Endothelial cell of umbilical vein (primary cell): ENCODE data around the gene CDC42BPG. TPM values are rescaled to one million over a fixed set of nuclear protein-coding genes. Genes with fewer than 3 reads are reported as not detected.

Source experiments
- BruUV-seq: library from RNA; stranded (reverse); fragments of 400-500 nt; replicated peaks from 2 replicates; lab custom pipeline; 2021; lab: Mats Ljungman, UMichigan
- CTCF ChIA-PET: fragments of 300-600, 350-600 bp; sonication (Branson Sonifier 250); formaldehyde crosslinking; loops from one replicate; lab custom pipeline; 2021; ENCODE audit warnings: antibody characterized with exemption, inconsistent platforms; lab: Charles Lee
- POLR2A ChIA-PET: fragments of 300-600, 350-600 bp; sonication (Branson Sonifier 250); formaldehyde crosslinking; loops from one replicate; lab custom pipeline; 2021; ENCODE audit warnings: antibody characterized with exemption, inconsistent platforms; lab: Charles Lee
- DNase-seq: peaks from one replicate; pipeline ENCODE4 v3.0.0-alpha.2; 2011; ENCODE audit warnings: low read depth, low spot score
- FAIRE-seq: peaks from 2 replicates; lab custom pipeline; 2011; peaks lifted over from hg19 to GRCh38; lab: Jason Lieb, UNC
- H2AFZ ChIP-seq: 2 replicates; pipeline ENCODE4 v1.6.0; 2012; ENCODE audit warnings: low read depth, low read length, control low read depth, inconsistent platforms
- H3K27ac ChIP-seq: 2 replicates; pipeline ENCODE4 v1.5.1; 2011; ENCODE audit warnings: low read depth, mild to moderate bottlenecking, control low read depth, low read length, moderate library complexity; ENCODE audit not compliant: insufficient read depth
- H3K27me3 ChIP-seq, 2 experiments: 2 replicates each; pipeline versions ENCODE4 v1.6.0 to v1.6.1; 2011; ENCODE audit warnings: low read length in 2 of 2, mixed read lengths in 1 of 2; ENCODE audit not compliant: control insufficient read depth in 2 of 2, insufficient read depth in 2 of 2
- H3K36me3 ChIP-seq, 2 experiments: 2 replicates in 1 of 2; 3 replicates in 1 of 2; pipeline ENCODE4 v1.5.1; 2011; ENCODE audit warnings: low read length in 2 of 2, mild to moderate bottlenecking in 1 of 2, moderate library complexity in 1 of 2; ENCODE audit not compliant: control insufficient read depth in 2 of 2, insufficient read depth in 2 of 2; ENCODE audit errors: extremely low read depth in 1 of 2
- H3K4me1 ChIP-seq: 3 replicates; pipeline ENCODE4 v1.5.1; 2011; ENCODE audit warnings: mild to moderate bottlenecking, low read length; ENCODE audit not compliant: control insufficient read depth, insufficient read depth; ENCODE audit errors: extremely low read depth
- H3K4me2 ChIP-seq: 2 replicates; pipeline ENCODE4 v1.6.1; 2011; ENCODE audit warnings: low read length, control low read depth, mixed read lengths; ENCODE audit not compliant: insufficient read depth
- H3K4me3 ChIP-seq, 3 experiments: fragments of 200-600 bp in 1 of 3; sonication (generic), shearing (Covaris generic) in 1 of 3; replicated peaks in 1 of 3; 2 replicates each; pipeline ENCODE4 v1.5.1; 2011 to 2016; ENCODE audit warnings: control low read depth in 3 of 3, low read length in 3 of 3, mild to moderate bottlenecking in 2 of 3, inconsistent platforms in 1 of 3, low read depth in 1 of 3, moderate library complexity in 1 of 3; ENCODE audit not compliant: insufficient read depth in 1 of 3
- H3K79me2 ChIP-seq: 2 replicates; pipeline ENCODE4 v1.6.0; 2012; ENCODE audit warnings: low read length, inconsistent platforms; ENCODE audit not compliant: control insufficient read depth, insufficient read depth
- H3K9ac ChIP-seq: replicated peaks from 2 replicates; pipeline ENCODE3; 2011; ENCODE audit warnings: low read length, control low read depth; ENCODE audit not compliant: insufficient read depth; ENCODE audit errors: extremely low read depth
- H3K9me1 ChIP-seq: replicated peaks from 3 replicates; pipeline ENCODE4 v1.6.0; 2011; ENCODE audit warnings: mild to moderate bottlenecking, low read length; ENCODE audit not compliant: control insufficient read depth, insufficient read depth; ENCODE audit errors: extremely low read depth
- H3K9me3 ChIP-seq: replicated peaks from 2 replicates; pipeline ENCODE4 v1.5.1; 2012; ENCODE audit warnings: low read length, inconsistent platforms; ENCODE audit not compliant: control insufficient read depth, insufficient read depth
- H4K20me1 ChIP-seq: replicated peaks from 2 replicates; pipeline ENCODE3; 2011; ENCODE audit warnings: mild to moderate bottlenecking, low read length; ENCODE audit not compliant: control insufficient read depth, insufficient read depth; ENCODE audit errors: extremely low read depth
- CTCF ChIP-seq, 2 donors: IDR thresholded peaks; 1 replicate in 1 of 2; 2 replicates in 1 of 2; pipeline ENCODE4 v1.5.1; 2011; ENCODE audit warnings: low read length in 2 of 2, mild to moderate bottlenecking in 2 of 2, moderate library complexity in 2 of 2, control low read depth in 1 of 2, inconsistent platforms in 1 of 2, low read depth in 1 of 2; ENCODE audit not compliant: insufficient read depth in 1 of 2; ENCODE audit errors: extremely low read depth in 1 of 2
- EZH2 ChIP-seq: IDR thresholded peaks from 2 replicates; pipeline ENCODE4 v1.6.1; 2012; ENCODE audit warnings: borderline replicate concordance, low read depth, mild to moderate bottlenecking, moderate library complexity, low read length, inconsistent platforms; ENCODE audit not compliant: severe bottlenecking
- FOS ChIP-seq: IDR thresholded peaks from 2 replicates; pipeline ENCODE4 v1.6.1; 2011; ENCODE audit warnings: mild to moderate bottlenecking, low read length, moderate library complexity, borderline replicate concordance; ENCODE audit not compliant: insufficient read depth
- GATA2 ChIP-seq: IDR thresholded peaks from 2 replicates; pipeline ENCODE4 v1.7.0; 2011; ENCODE audit warnings: low read depth, mild to moderate bottlenecking, moderate library complexity, mixed read lengths, low read length; ENCODE audit not compliant: insufficient read length, insufficient read depth
- JUN ChIP-seq: IDR thresholded peaks from 2 replicates; pipeline ENCODE4 v1.6.1; 2011; ENCODE audit warnings: borderline replicate concordance, low read depth; ENCODE audit not compliant: insufficient read length, insufficient read depth
- POLR2AphosphoS5 ChIP-seq: IDR thresholded peaks from 2 replicates; pipeline ENCODE4 v1.6.1; 2012; ENCODE audit warnings: low read depth, mild to moderate bottlenecking, control low read depth, low read length, moderate library complexity; ENCODE audit not compliant: insufficient read depth
- dilution Hi-C: fragments of 300-500 bp; cut with MboI; formaldehyde crosslinking; loops from one replicate; pipeline ENCODE4 v1.15.0; 2019; ENCODE audit warnings: low sequenced_read_pairs; ENCODE audit not compliant: extremely low pct_ligation_motif_present
- intact Hi-C: fragments of 100-400 bp; cut with micrococcal nuclease; formaldehyde crosslinking; loops from one replicate; pipeline ENCODE4 v1.10.0; 2022
- polyA plus RNA-seq, 4 experiments: library from polyadenylated mRNA; depleted of rRNA in 3 of 4; stranded (reverse) in 3 of 4; unstranded in 1 of 4; fragments of >200 nt; gene quantifications; 2 replicates each; pipeline versions ENCODE4 v1.2.1 to v1.2.3, GENCODE V29; 2011 to 2012; ENCODE audit warnings: missing spikeins in 1 of 4
- total RNA-seq: library from RNA; stranded (reverse); gene quantifications from 2 replicates; pipeline ENCODE4 v1.2.3, GENCODE V29; 2021

The CDC42BPG gene
- total and polyA plus RNA-seq, 2 donors (not counting 3 experiments of a cell fraction or from before 2014, with no cell fraction given) = 0.19 to 0.42 TPM

GRCh38 chr11:64885367-64886286, 41.2 kb upstream of the CDC42BPG start:
- BruUV-seq = no TSS peak
- H3K4me3 ChIP-seq = no peak overlapping the region
- POLR2A ChIA-PET = no interaction called here

More at GRCh38 chr11:64885367-64886286, 41.2 kb upstream of the CDC42BPG start:
- H3K36me3 ChIP-seq = no peaks in the 10 kb centered on the region
- H3K27me3 ChIP-seq = no peaks in the 10 kb centered on the region
- CTCF ChIA-PET = interaction anchor here (0.8 to 2.1 kb wide), 9 partner anchors 9 to 111 kb away, joined by 3 to 10 read pairs (median 5); partner anchors contain the start of genes BATF2 and CDC42BPG
- FAIRE-seq (peak; percentile 80), DNase-seq (peak; percentile 46)
- dilution Hi-C loops (no loop called here), intact Hi-C loops (no loop called here)
- H3K27ac ChIP-seq = peak overlapping the region; percentile 19
- no peaks in the 10 kb centered on the region for H4K20me1 ChIP-seq
- no peaks in the 10 kb centered on the region for H3K9me3 ChIP-seq
- no peaks in the 10 kb centered on the region for H3K79me2 ChIP-seq
- H3K9me1 ChIP-seq = no peaks in the 10 kb centered on the region
- peaks cover 12% of the 10 kb centered on the region for H3K4me1 ChIP-seq
- peak; percentile 22 for TF ChIP-seq GATA2
- no peak for TF ChIP-seq POLR2AphosphoS5
- TF ChIP-seq EZH2 = no peak
- TF ChIP-seq FOS = peak; percentile 68
- peak; percentile 19 for TF ChIP-seq JUN
- no peak for TF ChIP-seq CTCF (IDR thresholded peaks at IDR 0.05; ENCODE audit: extremely low read depth in 1 of 2, insufficient read depth in 1 of 2, low read depth in 1 of 2, low read length in 2 of 2)
- no peak overlapping the region for H3K9ac ChIP-seq
- H2AFZ ChIP-seq = peak overlapping the region; percentile 8
- H3K4me2 ChIP-seq = peak overlapping the region; percentile 27
